CD8-positive, alpha-beta memory T cell (primary cell): ENCODE data around the gene TADA2A. TPM values are rescaled to one million over a fixed set of nuclear protein-coding genes. Genes with fewer than 3 reads are reported as not detected.
"Not testable (repeated sequence)": the region's sequence is repeated elsewhere in the genome, so short reads cannot be mapped to it uniquely, and the experiment has no call there.

Source experiments
- CTCF ChIA-PET: fragments of 350-600 bp; sonication (Branson Sonifier 250); formaldehyde crosslinking; loops from one replicate; lab custom pipeline; 2021; ENCODE audit warnings: antibody characterized with exemption; lab: Charles Lee
- POLR2A ChIA-PET: fragments of 350-600 bp; sonication (Branson Sonifier 250); formaldehyde crosslinking; loops from one replicate; lab custom pipeline; 2021; ENCODE audit warnings: antibody characterized with exemption; lab: Charles Lee
- DNase-seq, 5 donors: peaks; one replicate each; pipeline versions ENCODE4 v3.0.0 to v3.0.0-alpha.2; 2020 to 2022; ENCODE audit warnings: mixed read lengths in 1 of 5
- H3K27ac ChIP-seq: one replicate; pipeline ENCODE4 v1.7.0; 2013; ENCODE audit warnings: low read depth, mild to moderate bottlenecking, low read length, moderate library complexity
- H3K27me3 ChIP-seq: 2 replicates; pipeline ENCODE4 v1.7.0; 2013; ENCODE audit warnings: low read length, mild to moderate bottlenecking; ENCODE audit not compliant: insufficient read depth, poor library complexity, severe bottlenecking
- H3K36me3 ChIP-seq: 2 replicates; pipeline ENCODE4 v1.7.0; 2013; ENCODE audit warnings: mild to moderate bottlenecking, low read length, moderate library complexity; ENCODE audit not compliant: insufficient read depth
- H3K4me1 ChIP-seq: 2 replicates; pipeline ENCODE4 v1.7.0; 2013; ENCODE audit warnings: mild to moderate bottlenecking, low read length, moderate library complexity; ENCODE audit not compliant: insufficient read depth
- H3K4me3 ChIP-seq: 2 replicates; pipeline ENCODE4 v1.7.0; 2013; ENCODE audit warnings: mild to moderate bottlenecking, low read length
- H3K9me3 ChIP-seq: 2 replicates; pipeline ENCODE4 v1.7.0; 2013; ENCODE audit warnings: mild to moderate bottlenecking, low read length
- H3K27ac Mint-ChIP-seq, 8 donors: one replicate each; pipeline ENCODE4 v1.8.0; 2020 to 2021; ENCODE audit warnings: mixed read lengths in 8 of 8, mild to moderate bottlenecking in 6 of 8, inconsistent platforms in 3 of 8, moderate library complexity in 3 of 8
- H3K27me3 Mint-ChIP-seq, 2 donors: one replicate each; pipeline ENCODE4 v1.8.0; 2020 to 2021; ENCODE audit warnings: mixed read lengths in 2 of 2, mild to moderate bottlenecking in 1 of 2, moderate library complexity in 1 of 2
- H3K36me3 Mint-ChIP-seq, 3 donors: one replicate each; pipeline ENCODE4 v1.8.0; 2020 to 2021; ENCODE audit warnings: mixed read lengths in 3 of 3, inconsistent platforms in 1 of 3, mild to moderate bottlenecking in 1 of 3
- H3K4me1 Mint-ChIP-seq, 3 donors: one replicate each; pipeline ENCODE4 v1.8.0; 2020 to 2021; ENCODE audit warnings: mixed read lengths in 3 of 3, inconsistent platforms in 1 of 3, mild to moderate bottlenecking in 1 of 3
- H3K4me3 Mint-ChIP-seq, 7 donors: one replicate each; pipeline ENCODE4 v1.8.0; 2020 to 2021; ENCODE audit warnings: mixed read lengths in 7 of 7, mild to moderate bottlenecking in 6 of 7, moderate library complexity in 4 of 7, inconsistent platforms in 2 of 7
- H3K9me3 Mint-ChIP-seq, 5 donors: one replicate each; pipeline ENCODE4 v1.8.0; 2020 to 2022; ENCODE audit warnings: mixed read lengths in 5 of 5, mild to moderate bottlenecking in 3 of 5, moderate library complexity in 2 of 5, inconsistent platforms in 1 of 5
- polyA plus RNA-seq: library from polyadenylated mRNA; unstranded; fragments of 300-500 nt; fragmentation: Illumina TruSeq; gene quantifications from one replicate; pipeline ENCODE4 v1.2.3, GENCODE V29; 2021
- total RNA-seq, 2 experiments: library from RNA; stranded (reverse); gene quantifications; one replicate each; pipeline ENCODE4 v1.2.3, GENCODE V29; 2021

Gene TADA2A
- total and polyA plus RNA-seq, 3 experiments from 2014 or later = 12.8 to 46.0 (median 42.3) TPM

GRCh38 chr17:37405955-37406634 is 591 bp upstream of the TADA2A start:
- Mint-ChIP-seq H3K4me1 (peaks cover 35 to 61% (median 51%) of the 10 kb centered on the region in 3 donors), H3K27ac (peak overlapping the region; percentile 87 to 98 (median 96)), H3K9me3 (no peaks in the 10 kb centered on the region), H3K27me3 (no peaks in the 10 kb centered on the region), H3K4me3 (peak overlapping the region; percentile 93 to 100 (median 96)), H3K36me3 (peaks cover 0 to 18% (median 4%) of the 10 kb centered on the region in 3 donors)
- Histone ChIP-seq H3K4me1 (peaks cover 16% of the 10 kb centered on the region), H3K4me3 (peak overlapping the region; percentile 73), H3K27me3 (no peaks in the 10 kb centered on the region), H3K27ac (peak overlapping the region; percentile 49), H3K9me3 (no peaks in the 10 kb centered on the region), H3K36me3 (peaks cover 4% of the 10 kb centered on the region)
- POLR2A ChIA-PET = interaction anchor here (1.7 kb wide), 1 partner anchor 203 kb away, joined by 6 read pairs; the partner anchor contains the start of gene SYNRG
- CTCF ChIA-PET = no interaction called here
- no peak for DNase-seq

- H3K4me3 ChIP-seq, H3K27ac ChIP-seq, CTCF ChIA-PET, H3K27me3 Mint-ChIP-seq, POLR2A ChIA-PET, H3K27me3 ChIP-seq, H3K9me3 ChIP-seq, DNase-seq, H3K36me3 ChIP-seq, H3K9me3 Mint-ChIP-seq: not testable (repeated sequence)
- Mint-ChIP-seq H3K36me3 (peaks cover 0 to 31% (median 2%) of the 10 kb centered on the region in 3 donors), H3K4me3 (peak overlapping the region; percentile 63 to 94 (median 92)), H3K27ac (peak overlapping the region in 6 of 8 donors; percentile 52 to 95 (median 75)), H3K4me1 (peaks cover 34 to 57% (median 48%) of the 10 kb centered on the region in 3 donors)
- H3K4me1 ChIP-seq = peaks cover 16% of the 10 kb centered on the region
Observed at GRCh38 chr17:37408145-37408479, 1.4 kb downstream of the TADA2A start.

- Mint-ChIP-seq H3K27me3 (no peaks in the 10 kb centered on the region), H3K9me3 (no peaks in the 10 kb centered on the region), H3K27ac (peak overlapping the region in 4 of 8 donors; percentile 2 to 75 (median 70)), H3K36me3 (peaks cover 13 to 52% (median 14%) of the 10 kb centered on the region in 3 donors), H3K4me1 (peaks cover 23 to 54% (median 46%) of the 10 kb centered on the region in 3 donors), H3K4me3 (peak overlapping the region in 1 of 7 donors; percentile 52)
- CTCF ChIA-PET = interaction anchor here (2.0 kb wide), 1 partner anchor 10 kb away, joined by 6 read pairs; no protein-coding TSS in a partner anchor
- H3K27me3 ChIP-seq = no peaks in the 10 kb centered on the region
- no peaks in the 10 kb centered on the region for H3K9me3 ChIP-seq
- H3K4me1 ChIP-seq = peaks cover 9% of the 10 kb centered on the region
- no peak overlapping the region for H3K4me3 ChIP-seq
- POLR2A ChIA-PET = no interaction called here
- DNase-seq = no peak
- H3K36me3 ChIP-seq = peaks cover 15% of the 10 kb centered on the region
- no peak overlapping the region for H3K27ac ChIP-seq
Observed at GRCh38 chr17:37410357-37410756, 3.7 kb downstream of the TADA2A start.

- H3K36me3 ChIP-seq = peaks cover 15% of the 10 kb centered on the region
- H3K36me3 Mint-ChIP-seq = peaks cover 13 to 56% (median 14%) of the 10 kb centered on the region in 3 donors
- H3K27me3 Mint-ChIP-seq = no peaks in the 10 kb centered on the region
- H3K4me1 ChIP-seq = no peaks in the 10 kb centered on the region
- peak overlapping the region in 1 of 7 donors; percentile 23 for H3K4me3 Mint-ChIP-seq
- POLR2A ChIA-PET = no interaction called here
- H3K9me3 Mint-ChIP-seq = no peaks in the 10 kb centered on the region
- H3K4me1 Mint-ChIP-seq = peaks cover 7 to 35% (median 25%) of the 10 kb centered on the region in 3 donors
- H3K9me3 ChIP-seq = no peaks in the 10 kb centered on the region
- H3K4me3 ChIP-seq = no peak overlapping the region
- no peak for DNase-seq
- H3K27me3 ChIP-seq = no peaks in the 10 kb centered on the region
- CTCF ChIA-PET = interaction anchor here (0.7 kb wide), 1 partner anchor 11 kb away, joined by 3 read pairs; no protein-coding TSS in a partner anchor
- H3K27ac ChIP-seq = no peak overlapping the region
- H3K27ac Mint-ChIP-seq = peak overlapping the region in 3 of 8 donors; percentile 2 to 67 (median 35)
Observed at GRCh38 chr17:37413875-37414519, 7.3 kb downstream of the TADA2A start.

- H3K4me1 Mint-ChIP-seq = peaks cover 2 to 20% (median 16%) of the 10 kb centered on the region in 3 donors
- H3K4me1 ChIP-seq = no peaks in the 10 kb centered on the region
- H3K9me3 Mint-ChIP-seq = no peaks in the 10 kb centered on the region
- no peak for DNase-seq
- H3K27me3 Mint-ChIP-seq = no peaks in the 10 kb centered on the region
- H3K27ac Mint-ChIP-seq = no peak overlapping the region
- H3K4me3 Mint-ChIP-seq = no peak overlapping the region
- no peak overlapping the region for H3K27ac ChIP-seq
- H3K9me3 ChIP-seq = no peaks in the 10 kb centered on the region
- peaks cover 10% of the 10 kb centered on the region for H3K36me3 ChIP-seq
- H3K27me3 ChIP-seq = no peaks in the 10 kb centered on the region
- no peak overlapping the region for H3K4me3 ChIP-seq
- ChIA-PET POLR2A (no interaction called here), CTCF (no interaction called here)
- peaks cover 13 to 48% (median 14%) of the 10 kb centered on the region in 3 donors for H3K36me3 Mint-ChIP-seq
Observed at GRCh38 chr17:37417852-37418251, 11.2 kb downstream of the TADA2A start.

GRCh38 chr17:37422971-37423625 is 16.4 kb downstream of the TADA2A start:
- H3K27ac Mint-ChIP-seq = peak overlapping the region in 2 of 8 donors; percentile 48 to 54
- CTCF ChIA-PET = no interaction called here

GRCh38 chr17:37425268-37425667 is 18.6 kb downstream of the TADA2A start:
- H3K27ac Mint-ChIP-seq = peak overlapping the region in 1 of 8 donors; percentile 42
- no peak for DNase-seq
- no peaks in the 10 kb centered on the region for H3K27me3 ChIP-seq
- no peaks in the 10 kb centered on the region for H3K4me1 ChIP-seq
- CTCF ChIA-PET = no interaction called here
- no peak overlapping the region for H3K27ac ChIP-seq
- H3K9me3 Mint-ChIP-seq = no peaks in the 10 kb centered on the region
- H3K9me3 ChIP-seq = no peaks in the 10 kb centered on the region
- H3K4me3 ChIP-seq = no peak overlapping the region
- POLR2A ChIA-PET = no interaction called here
- H3K4me1 Mint-ChIP-seq = peaks cover 4 to 9% (median 8%) of the 10 kb centered on the region in 3 donors
- no peaks in the 10 kb centered on the region for H3K27me3 Mint-ChIP-seq
- peaks cover 6 to 70% (median 9%) of the 10 kb centered on the region in 3 donors for H3K36me3 Mint-ChIP-seq
- no peak overlapping the region for H3K4me3 Mint-ChIP-seq
- H3K36me3 ChIP-seq = peaks cover 17% of the 10 kb centered on the region

More at GRCh38 chr17:37422971-37423625, 16.4 kb downstream of the TADA2A start:
- DNase-seq = no peak
- H3K9me3 Mint-ChIP-seq = no peaks in the 10 kb centered on the region
- H3K27me3 Mint-ChIP-seq = no peaks in the 10 kb centered on the region
- Histone ChIP-seq H3K4me3 (no peak overlapping the region), H3K27ac (no peak overlapping the region), H3K27me3 (no peaks in the 10 kb centered on the region), H3K9me3 (no peaks in the 10 kb centered on the region), H3K4me1 (no peaks in the 10 kb centered on the region), H3K36me3 (peaks cover 14% of the 10 kb centered on the region)
- POLR2A ChIA-PET = interaction anchor here (0.6 kb wide), 1 partner anchor 133 kb away, joined by 3 read pairs; no protein-coding TSS in a partner anchor
- H3K4me3 Mint-ChIP-seq = peak overlapping the region in 1 of 7 donors; percentile 13
- H3K4me1 Mint-ChIP-seq = peaks cover 0 to 1% (median 0%) of the 10 kb centered on the region in 3 donors
- peaks cover 6 to 58% (median 8%) of the 10 kb centered on the region in 3 donors for H3K36me3 Mint-ChIP-seq
